HepG2 (cell line): ENCODE results near the gene CNPPD1. TPM values are rescaled to one million over a fixed set of nuclear protein-coding genes. Genes with fewer than 3 reads are reported as not detected.

ENCODE experiments used
- ATF5 ChIP-seq: sonication (generic); formaldehyde crosslinking; IDR thresholded peaks from 2 replicates; pipeline ENCODE4 v1.4.0; 2020; ENCODE audit warnings: mild to moderate bottlenecking, low read depth, missing genetic modification reagents
- BHLHE40 ChIP-seq: IDR thresholded peaks from 2 replicates; pipeline ENCODE4 v1.6.1; 2011; ENCODE audit warnings: low read length, improper control_type of control experiment
- CCDC6 ChIP-seq: sonication (generic); formaldehyde crosslinking; IDR thresholded peaks from 2 replicates; pipeline ENCODE4 v1.8.1; 2022; ENCODE audit warnings: mild to moderate bottlenecking, missing genetic modification reagents, moderate library complexity
- ERF ChIP-seq: IDR thresholded peaks from 2 replicates; pipeline ENCODE4 v1.6.1; 2018; ENCODE audit warnings: missing biosample characterization, missing genetic modification reagents
- FOSL2 ChIP-seq: sonication (generic); formaldehyde crosslinking; IDR thresholded peaks from 2 replicates; pipeline ENCODE4 v1.4.0; 2020; ENCODE audit warnings: missing genetic modification reagents
- GABPA ChIP-seq, 2 experiments: IDR thresholded peaks; 2 replicates each; pipeline ENCODE4 v1.6.1; 2011 to 2016; ENCODE audit warnings: low read depth in 2 of 2, low read length in 1 of 2, missing biosample characterization in 1 of 2, missing genetic modification characterization in 1 of 2
- HCFC1 ChIP-seq: fragments of 150-350 bp; IDR thresholded peaks from 2 replicates; pipeline ENCODE4 v1.6.1; 2014; ENCODE audit warnings: low read depth, low read length
- HMG20A ChIP-seq: IDR thresholded peaks from 2 replicates; pipeline ENCODE4 v1.6.1; 2016; ENCODE audit warnings: borderline replicate concordance
- HNF4A ChIP-seq: sonication (generic); formaldehyde crosslinking; IDR thresholded peaks from 2 replicates; pipeline ENCODE4 v1.4.0; 2020; ENCODE audit warnings: missing genetic modification reagents
- MAF1 ChIP-seq: sonication (generic); formaldehyde crosslinking; IDR thresholded peaks from 2 replicates; pipeline ENCODE4 v1.5.0; 2020; ENCODE audit warnings: missing genetic modification reagents, borderline replicate concordance
- MAFK ChIP-seq, 2 experiments: IDR thresholded peaks in 1 of 2; conservative IDR thresholded peaks in 1 of 2; 2 replicates each; pipeline ENCODE4 v1.6.1; 2011; ENCODE audit warnings: improper control_type of control experiment in 2 of 2, low read length in 2 of 2
- NFE2L1 ChIP-seq: sonication (generic); formaldehyde crosslinking; IDR thresholded peaks from 2 replicates; pipeline ENCODE4 v1.4.0; 2020; ENCODE audit warnings: missing genetic modification reagents, mild to moderate bottlenecking, borderline replicate concordance
- NPAS2 ChIP-seq: sonication (generic); formaldehyde crosslinking; IDR thresholded peaks from 2 replicates; pipeline ENCODE4 v1.8.0; 2022; ENCODE audit warnings: mild to moderate bottlenecking, missing genetic modification reagents, borderline replicate concordance
- NR2F2 ChIP-seq: IDR thresholded peaks from 2 replicates; pipeline ENCODE4 v1.6.1; 2012; ENCODE audit warnings: low read depth, inconsistent platforms, borderline replicate concordance
- PHF21A ChIP-seq: sonication (generic); formaldehyde crosslinking; IDR thresholded peaks from 2 replicates; pipeline ENCODE4 v1.5.0; 2020; ENCODE audit warnings: mild to moderate bottlenecking, missing genetic modification reagents
- PREB ChIP-seq: sonication (generic); formaldehyde crosslinking; IDR thresholded peaks from 2 replicates; pipeline ENCODE4 v1.4.0; 2020; ENCODE audit warnings: missing genetic modification reagents
- TMF1 ChIP-seq: sonication (generic); formaldehyde crosslinking; IDR thresholded peaks from 2 replicates; pipeline ENCODE4 v1.8.1; 2022; ENCODE audit warnings: low read depth, missing genetic modification reagents
- TOPORS ChIP-seq: sonication (generic); formaldehyde crosslinking; IDR thresholded peaks from 2 replicates; pipeline ENCODE4 v1.8.0; 2023; ENCODE audit warnings: mild to moderate bottlenecking, missing genetic modification reagents
- TP53 ChIP-seq: sonication (generic); formaldehyde crosslinking; conservative IDR thresholded peaks from 2 replicates; pipeline ENCODE4 v1.4.0; 2020; ENCODE audit warnings: missing genetic modification reagents
- ZBTB20 ChIP-seq: sonication (generic); formaldehyde crosslinking; IDR thresholded peaks from 2 replicates; pipeline ENCODE4 v1.8.1; 2023; ENCODE audit warnings: missing genetic modification reagents, low read depth, mild to moderate bottlenecking, borderline replicate concordance
- ZNF143 ChIP-seq: sonication (generic); formaldehyde crosslinking; IDR thresholded peaks from 2 replicates; pipeline ENCODE4 v1.4.0; 2020; ENCODE audit warnings: missing genetic modification reagents
- ZNF460 ChIP-seq: sonication (generic); formaldehyde crosslinking; IDR thresholded peaks from 2 replicates; pipeline ENCODE4 v1.5.1; 2020; ENCODE audit warnings: missing genetic modification reagents, mild to moderate bottlenecking, borderline replicate concordance
- ZNF629 ChIP-seq: sonication (generic); formaldehyde crosslinking; conservative IDR thresholded peaks from 2 replicates; pipeline ENCODE4 v1.5.0; 2020; ENCODE audit warnings: missing genetic modification reagents
- polyA plus RNA-seq, 8 experiments: library from polyadenylated mRNA; depleted of rRNA in 3 of 8; stranded (reverse) in 7 of 8; unstranded in 1 of 8; fragments of >200 nt; fragmentation: Illumina TruSeq in 4 of 8; extraction: Trizol in 4 of 8; gene quantifications; 2 replicates each; pipeline versions ENCODE4 v1.2.1 to v1.2.3, GENCODE V29; 2011 to 2016; ENCODE audit warnings: low read depth in 4 of 8, missing spikeins in 1 of 8, mixed read lengths in 1 of 8; ENCODE audit not compliant: insufficient read depth in 1 of 8
- total RNA-seq, 5 experiments: library from RNA; depleted of rRNA; stranded (reverse); fragments of >200 nt; fragmentation: Illumina TruSeq; extraction: Trizol; gene quantifications; 2 replicates each; pipeline ENCODE4 v1.2.3, GENCODE V29; 2016; ENCODE audit warnings: low read depth in 1 of 5
- TF ChIP-seq, protein P1 (sequence below): sonication (generic); formaldehyde crosslinking; IDR thresholded peaks from 2 replicates; pipeline ENCODE4 v1.8.1; 2022; ENCODE audit warnings: mild to moderate bottlenecking, missing genetic modification reagents
- TF ChIP-seq, protein P2 (sequence below): sonication (generic); formaldehyde crosslinking; IDR thresholded peaks from 2 replicates; pipeline ENCODE4 v1.5.0; 2020; ENCODE audit warnings: mild to moderate bottlenecking, low read depth, missing genetic modification reagents, borderline replicate concordance
- TF ChIP-seq, protein P3 (sequence below): sonication (generic); formaldehyde crosslinking; IDR thresholded peaks from 2 replicates; pipeline ENCODE4 v1.9.0; 2021; ENCODE audit warnings: missing genetic modification reagents, mild to moderate bottlenecking, borderline replicate concordance

The CNPPD1 gene
- total and polyA plus RNA-seq, 2 of the 13 experiments (the other 11 are each of a cell fraction or from before 2014, with no cell fraction given), result 35.5 to 49.4 TPM

DNA sequence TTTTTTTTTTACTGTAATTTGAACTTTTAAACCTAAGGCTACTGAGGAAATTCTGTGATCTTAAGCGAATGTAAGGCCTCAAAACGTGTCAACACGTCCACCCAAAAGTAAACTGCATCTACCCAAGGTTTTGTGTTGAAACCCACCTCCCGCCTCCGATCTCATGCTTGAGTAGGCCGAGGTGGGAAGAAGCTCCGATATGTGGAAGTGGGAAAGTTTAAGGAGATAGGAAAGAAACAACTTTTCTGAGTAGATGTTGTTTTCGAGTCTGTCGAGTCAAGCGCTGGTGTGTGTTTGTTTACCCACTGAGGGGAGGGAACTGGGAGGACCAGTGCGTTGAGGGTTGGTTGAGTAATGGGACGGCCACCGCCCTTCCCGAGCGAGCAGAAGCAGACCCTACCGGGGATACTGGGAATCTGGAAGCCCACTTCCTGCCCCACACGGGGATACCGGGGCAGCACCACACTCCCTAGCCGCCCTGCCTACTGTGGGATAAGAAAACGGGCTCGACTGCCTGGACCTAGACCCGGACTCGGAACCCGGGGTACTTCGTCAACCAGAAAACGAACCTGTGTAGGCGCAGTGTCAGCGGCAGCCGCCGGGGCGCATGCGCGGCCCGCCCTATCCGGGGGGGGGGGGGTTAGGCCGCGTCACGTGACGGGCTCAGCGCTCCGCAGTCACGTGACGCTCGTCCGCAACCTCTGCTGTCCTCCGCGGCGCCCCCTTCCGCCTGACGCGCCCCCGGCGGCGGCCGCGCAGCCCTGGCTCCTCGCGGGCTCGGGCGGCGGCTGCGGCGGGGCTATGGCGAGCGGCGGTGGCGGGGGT, 1.0 kb upstream of the CNPPD1 start, which contains the start of gene RETREG2 (continued):
- TF ChIP-seq PREB (CRISPR knock-in tag) (no peak), HNF4A (CRISPR knock-in tag) (no peak), FOSL2 (CRISPR knock-in tag) (peak; percentile 90), TMF1 (CRISPR knock-in tag) (peak; percentile 59), ZNF629 (CRISPR knock-in tag) (no peak), ERF (CRISPR knock-in tag) (peak; percentile 91), TOPORS (CRISPR knock-in tag) (peak; percentile 14; the same call in 1 of the 2 replicates), HMG20A (CRISPR knock-in tag) (peak; percentile 22; the same call in 1 of the 2 replicates), MAFK (conservative IDR thresholded peaks at IDR 0.05 in 1 of 2, IDR thresholded peaks at IDR 0.05 in 1 of 2; ENCODE audit: low read length in 2 of 2) (peak in 1 of 2 experiments; percentile 19; a peak in 1 of 4 replicates), ZBTB20 (peak; percentile 72; the same call in 1 of the 2 replicates), GABPA (IDR thresholded peaks at IDR 0.05; ENCODE audit: low read depth, low read length) (no peak), GABPA (CRISPR knock-in tag; IDR thresholded peaks at IDR 0.05; ENCODE audit: low read depth) (peak; percentile 82), NFE2L1 (no peak), ZNF143 (CRISPR knock-in tag) (peak; percentile 35; the same call in 1 of the 2 replicates), ATF5 (CRISPR knock-in tag) (peak; percentile 95), BHLHE40 (peak; percentile 99), NPAS2 (CRISPR knock-in tag) (no peak), MAF1 (CRISPR knock-in tag) (peak; percentile 81; the same call in 1 of the 2 replicates), HCFC1 (0 out of 2 replicates have a peak, but pooled peaks have one; percentile 46), NR2F2 (peak; percentile 35; the same call in 1 of the 2 replicates), ZNF460 (CRISPR knock-in tag) (no peak; the same call in 1 of the 2 replicates), PHF21A (peak; percentile 51; the same call in 1 of the 2 replicates), TP53 (CRISPR knock-in tag) (no peak), CCDC6 (CRISPR knock-in tag) (peak; percentile 80; the same call in 1 of the 2 replicates)
- TF ChIP-seq, protein P1, sequence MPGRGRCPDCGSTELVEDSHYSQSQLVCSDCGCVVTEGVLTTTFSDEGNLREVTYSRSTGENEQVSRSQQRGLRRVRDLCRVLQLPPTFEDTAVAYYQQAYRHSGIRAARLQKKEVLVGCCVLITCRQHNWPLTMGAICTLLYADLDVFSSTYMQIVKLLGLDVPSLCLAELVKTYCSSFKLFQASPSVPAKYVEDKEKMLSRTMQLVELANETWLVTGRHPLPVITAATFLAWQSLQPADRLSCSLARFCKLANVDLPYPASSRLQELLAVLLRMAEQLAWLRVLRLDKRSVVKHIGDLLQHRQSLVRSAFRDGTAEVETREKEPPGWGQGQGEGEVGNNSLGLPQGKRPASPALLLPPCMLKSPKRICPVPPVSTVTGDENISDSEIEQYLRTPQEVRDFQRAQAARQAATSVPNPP (CRISPR knock-in tag), result no peak
- TF ChIP-seq, protein P2, sequence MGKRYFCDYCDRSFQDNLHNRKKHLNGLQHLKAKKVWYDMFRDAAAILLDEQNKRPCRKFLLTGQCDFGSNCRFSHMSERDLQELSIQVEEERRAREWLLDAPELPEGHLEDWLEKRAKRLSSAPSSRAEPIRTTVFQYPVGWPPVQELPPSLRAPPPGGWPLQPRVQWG, result no peak
- TF ChIP-seq, protein P3, sequence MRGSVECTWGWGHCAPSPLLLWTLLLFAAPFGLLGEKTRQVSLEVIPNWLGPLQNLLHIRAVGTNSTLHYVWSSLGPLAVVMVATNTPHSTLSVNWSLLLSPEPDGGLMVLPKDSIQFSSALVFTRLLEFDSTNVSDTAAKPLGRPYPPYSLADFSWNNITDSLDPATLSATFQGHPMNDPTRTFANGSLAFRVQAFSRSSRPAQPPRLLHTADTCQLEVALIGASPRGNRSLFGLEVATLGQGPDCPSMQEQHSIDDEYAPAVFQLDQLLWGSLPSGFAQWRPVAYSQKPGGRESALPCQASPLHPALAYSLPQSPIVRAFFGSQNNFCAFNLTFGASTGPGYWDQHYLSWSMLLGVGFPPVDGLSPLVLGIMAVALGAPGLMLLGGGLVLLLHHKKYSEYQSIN (CRISPR knock-in tag), result no peak
